ENCODE results near the gene TBC1D3B. TPM values are rescaled to one million over a fixed set of nuclear protein-coding genes. Genes with fewer than 3 reads are reported as not detected.

Gene TBC1D3B
- total RNA-seq: 13.5 TPM

GRCh38 chr17:36176536-36176935 lies at the start of gene TBC1D3B:
TSS of gene TBC1D3B (minus strand) at chr17:36176636. CDS start at chr17:36175050, 1,586 bp downstream.

GRCh38 chr17:36210439-36211211 lies 34.2 kb upstream of the TBC1D3B start, which contains the start of gene CCL4L2:
TSS of gene CCL4L2 (plus strand) at chr17:36211063.

Other genes with a start within 250 kb of the TBC1D3B start
- gene RDM1, start 245.9 kb downstream of the TBC1D3B start, total RNA-seq: 0.94 TPM
- not detected for gene LYZL6, start 232.9 kb downstream of the TBC1D3B start, total RNA-seq
- not detected for gene CCL16, start 195.1 kb downstream of the TBC1D3B start, total RNA-seq
- gene CCL14, start 189.9 kb downstream of the TBC1D3B start, total RNA-seq: not detected
- gene CCL15, start 175.1 kb downstream of the TBC1D3B start, total RNA-seq: not detected
- not detected for gene CCL23, start 158.7 kb downstream of the TBC1D3B start, total RNA-seq
- not detected for gene CCL18, start 112.4 kb downstream of the TBC1D3B start, total RNA-seq
- 2.8 TPM for gene CCL3, start 86.5 kb downstream of the TBC1D3B start, total RNA-seq
- 2.8 TPM for gene CCL4, start 72.8 kb downstream of the TBC1D3B start, total RNA-seq
- 2.2 TPM for gene CCL3L1, start 20.1 kb upstream of the TBC1D3B start, total RNA-seq
- 1.6 TPM for gene CCL4L2, start 34.4 kb upstream of the TBC1D3B start, total RNA-seq
- gene TBC1D3I, start 87.9 kb upstream of the TBC1D3B start, total RNA-seq: not detected
- not detected for gene TBC1D3G, start 147.2 kb upstream of the TBC1D3B start, total RNA-seq
- gene TBC1D3H, start 211.8 kb upstream of the TBC1D3B start, total RNA-seq: not detected

All from parietal lobe (tissue), 1 donor.